Dedifferentiated amniotic fluid mesenchymal stem cell (primary cell): Measurements from ENCODE around the gene TMED4.

Experiments used
- DNase-seq: peaks from one replicate; pipeline ENCODE4 v3.0.0-alpha.2; 2016; ENCODE audit errors: extremely low spot score

Gene TMED4

GRCh38 chr7:44581879-44582603, at the start of gene TMED4:
TMED4 (minus strand) TSS chr7:44582231; CDS start chr7:44582206, 25 bp downstream.
- peak; percentile 95 for DNase-seq

GRCh38 chr7:44631458-44632115, 49.6 kb upstream of the TMED4 start:
- DNase-seq = no peak

- no peak for DNase-seq
Observed at GRCh38 chr7:44630792-44631457, 48.9 kb upstream of the TMED4 start.

- DNase-seq = no peak
Observed at GRCh38 chr7:44629829-44630522, 47.9 kb upstream of the TMED4 start.

DNA sequence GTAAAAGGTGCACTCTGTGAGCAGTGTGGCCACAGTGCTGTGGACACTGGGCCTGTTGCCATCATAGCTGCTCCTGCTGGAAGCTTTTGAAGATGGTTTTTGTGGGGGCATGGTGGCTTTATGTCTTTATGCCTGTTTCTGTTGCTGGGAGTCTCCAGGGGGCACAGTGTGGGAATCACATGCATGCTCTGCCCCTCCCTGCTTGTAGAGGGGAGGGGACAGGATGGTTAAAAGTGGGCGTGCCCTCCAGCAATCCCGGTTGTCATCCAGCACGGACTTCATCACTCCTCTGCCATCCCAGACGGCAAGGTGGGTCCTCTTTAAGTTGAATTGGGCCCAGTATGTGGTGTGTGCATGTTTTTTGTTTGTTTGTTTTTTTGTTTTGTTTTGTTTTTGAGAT, 44.6 kb upstream of the TMED4 start:
- no peak for DNase-seq

DNA sequence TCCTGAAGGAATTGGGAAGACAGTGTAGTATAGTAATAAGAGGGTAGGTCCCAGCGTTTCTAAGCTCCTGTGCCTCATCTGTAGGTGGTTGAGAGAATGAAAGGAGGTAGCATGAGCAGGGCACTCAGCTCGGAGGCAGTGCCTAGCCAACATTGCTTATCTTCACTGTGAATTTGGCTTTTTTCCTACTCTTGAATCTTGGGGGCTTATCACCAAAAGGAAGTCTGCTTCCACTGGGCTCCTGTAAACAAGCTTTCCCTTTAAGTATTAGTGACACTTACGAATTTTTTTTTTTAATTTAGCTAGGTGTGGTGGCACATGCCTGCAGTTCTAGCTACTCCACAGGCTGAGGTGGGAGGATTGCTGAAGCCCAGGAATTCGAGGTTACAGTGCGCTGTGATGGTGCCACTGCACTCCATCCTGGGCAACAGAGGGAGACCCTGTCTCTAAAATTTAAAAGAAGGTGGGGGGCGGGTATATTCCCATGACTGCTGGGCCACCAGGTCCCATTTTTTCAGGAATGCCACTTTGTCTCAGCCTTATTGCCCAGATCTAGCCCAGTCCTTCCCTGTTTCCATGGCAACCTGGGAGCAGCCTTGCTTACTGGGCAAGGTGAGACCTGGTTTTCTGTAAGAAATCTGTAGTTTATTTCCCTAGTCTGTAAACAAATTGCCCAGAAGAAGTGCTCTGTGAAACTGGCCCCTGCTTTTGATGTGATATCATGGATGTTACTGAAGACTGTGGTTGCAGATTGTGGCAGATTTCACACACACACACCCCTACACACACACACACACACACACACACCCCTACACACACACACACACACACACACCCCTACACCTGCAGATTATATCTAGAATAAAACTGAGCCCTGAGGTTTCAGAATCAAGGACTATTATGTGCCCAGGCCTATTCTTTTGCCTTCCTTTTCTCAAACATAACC, 43.8 kb upstream of the TMED4 start:
- DNase-seq = no peak

- no peak for DNase-seq
Observed at GRCh38 chr7:44624318-44624717, 42.3 kb upstream of the TMED4 start.

- DNase-seq = no peak
Observed at GRCh38 chr7:44622342-44623151, 40.5 kb upstream of the TMED4 start.

DNA sequence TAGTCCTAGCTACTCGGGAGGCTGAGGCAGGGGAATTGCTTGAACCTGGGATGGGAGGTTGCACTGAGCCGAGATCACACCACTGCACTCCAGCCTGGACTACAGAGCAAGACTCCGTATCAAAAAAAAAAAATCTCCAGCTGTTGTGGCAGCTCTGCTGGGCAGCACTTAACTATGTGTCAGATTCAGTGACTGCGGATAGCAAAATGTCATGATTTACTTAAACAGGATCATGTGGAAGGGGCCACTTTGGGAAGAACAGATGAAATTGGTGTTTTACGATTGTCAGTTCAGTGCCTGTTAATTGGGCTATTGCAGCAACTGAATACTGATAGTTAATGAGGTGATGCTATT, 39.7 kb upstream of the TMED4 start:
- no peak for DNase-seq

- no peak for DNase-seq
Observed at GRCh38 chr7:44621034-44621749, 39.2 kb upstream of the TMED4 start.

GRCh38 chr7:44618753-44619152, 36.7 kb upstream of the TMED4 start:
- no peak for DNase-seq

DNA sequence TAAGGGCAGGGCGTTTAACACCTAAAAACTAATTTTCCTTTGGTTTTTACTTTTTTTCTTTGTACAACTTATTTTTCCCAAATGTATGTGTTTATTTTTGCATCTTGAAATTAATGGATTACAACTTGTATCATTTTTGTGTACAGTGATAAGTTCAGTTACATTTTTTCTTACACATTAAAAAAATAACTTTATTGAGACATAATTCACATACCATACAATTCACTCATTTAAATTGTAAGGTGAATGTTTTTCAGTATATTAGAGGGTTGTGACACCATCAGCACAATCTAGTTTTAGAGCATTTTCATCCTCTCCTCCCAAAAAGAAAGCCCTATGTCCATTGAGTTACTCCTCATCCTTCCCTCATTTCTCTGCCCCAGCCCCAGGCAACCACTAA, 36.0 kb upstream of the TMED4 start:
- no peak for DNase-seq

DNA sequence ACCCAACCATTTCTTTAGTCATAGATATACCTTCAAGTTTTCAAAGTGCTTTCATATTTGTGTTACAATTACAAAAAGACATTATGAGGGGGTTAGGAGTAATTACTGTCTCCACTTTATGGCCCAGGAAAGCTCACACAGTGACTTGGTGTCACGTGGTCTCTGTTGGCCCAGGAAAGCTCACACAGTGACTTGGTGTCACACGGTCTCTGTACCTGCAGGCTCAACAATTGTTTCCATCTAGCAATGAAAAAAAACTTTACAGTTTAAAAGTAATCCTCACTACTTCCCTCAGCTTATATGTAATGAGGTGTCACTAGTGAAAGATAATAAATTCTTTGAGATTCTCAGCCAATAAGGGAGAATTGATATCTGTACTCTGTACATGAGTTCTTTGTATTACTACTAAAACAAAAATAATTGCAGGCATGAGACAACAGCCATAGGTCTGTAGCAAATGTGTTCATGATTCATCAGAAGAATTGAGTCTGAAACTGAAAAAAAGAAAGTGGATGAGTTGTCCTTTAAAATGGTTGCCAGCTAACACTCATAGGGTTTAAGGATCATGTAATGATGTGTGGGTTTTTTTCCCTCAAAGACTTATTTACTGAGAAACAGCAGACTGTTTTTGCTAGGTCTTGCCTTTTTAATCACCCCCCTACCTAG, 35.3 kb upstream of the TMED4 start:
- DNase-seq = peak; percentile 53

DNA sequence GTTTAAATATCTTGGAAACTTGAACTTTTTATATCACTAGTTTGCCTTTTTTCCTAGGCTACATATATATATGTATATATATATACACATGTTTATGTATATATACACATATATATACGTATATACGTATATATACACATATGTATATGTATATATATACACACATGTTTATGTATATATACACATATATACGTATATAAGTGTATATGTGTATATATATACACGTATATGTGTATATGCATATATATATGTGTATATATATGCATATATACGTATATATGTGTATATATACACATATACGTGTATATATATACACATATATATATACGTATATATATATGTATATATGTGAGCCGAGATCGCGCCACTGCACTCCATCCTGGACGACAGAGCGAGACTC, 34.5 kb upstream of the TMED4 start:
- no peak for DNase-seq

DNA sequence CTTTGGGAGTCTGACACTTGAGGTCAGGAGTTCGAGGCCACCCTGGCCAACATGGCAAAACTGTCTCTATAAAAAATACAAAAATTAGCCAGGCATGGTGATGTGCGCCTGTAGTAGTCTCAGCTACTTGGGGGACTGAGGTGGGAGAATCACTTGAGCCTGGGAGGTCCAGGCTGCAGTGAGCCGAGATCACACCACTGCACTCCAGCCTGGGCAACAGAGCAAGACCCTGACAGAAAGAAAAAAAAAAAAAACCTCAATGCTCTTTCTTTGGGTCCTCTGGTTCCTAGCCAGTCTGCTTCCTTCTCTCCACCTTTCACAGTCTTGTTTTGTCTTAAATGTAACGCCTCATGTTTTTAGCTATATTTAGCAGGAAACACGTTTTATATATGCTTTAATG, 33.8 kb upstream of the TMED4 start:
- DNase-seq = no peak

- DNase-seq = no peak
Observed at GRCh38 chr7:44615149-44615611, 33.1 kb upstream of the TMED4 start.

- DNase-seq = no peak
Observed at GRCh38 chr7:44609829-44610228, 27.8 kb upstream of the TMED4 start.

DNA sequence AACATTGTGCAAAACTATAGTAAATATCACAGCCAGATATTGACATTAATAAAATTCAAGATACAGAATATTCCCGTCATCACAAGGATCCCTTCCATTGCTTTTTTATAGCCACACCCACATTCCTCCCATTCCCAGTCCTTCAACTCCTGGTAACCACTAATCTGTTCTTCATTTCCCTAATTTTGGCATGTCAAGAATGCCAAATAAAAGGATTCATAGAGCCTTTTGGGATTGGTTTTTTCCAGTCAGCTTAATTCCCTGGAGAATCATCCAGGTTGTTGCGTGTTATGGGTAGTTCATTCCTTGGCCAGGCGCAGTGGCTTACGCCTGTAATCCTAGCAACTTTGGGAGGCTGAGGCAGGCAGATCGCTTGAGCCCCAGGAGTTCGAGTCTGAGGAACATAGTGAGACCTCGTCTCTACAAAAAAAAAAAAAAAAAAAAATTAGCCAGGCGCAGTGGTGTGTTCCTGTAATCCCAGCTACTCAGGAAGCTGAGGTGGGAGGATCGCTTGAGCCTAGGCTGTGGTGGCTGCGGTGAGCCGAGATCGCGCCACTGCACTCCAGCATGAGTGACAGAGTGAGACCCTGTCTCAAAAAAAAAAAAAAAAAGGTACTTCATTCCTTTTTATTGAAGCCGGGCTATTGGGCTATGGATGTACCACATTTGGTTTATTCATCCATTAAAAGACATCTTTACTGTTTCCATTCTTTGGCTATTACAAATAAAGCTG, 27.1 kb upstream of the TMED4 start:
- DNase-seq = peak; percentile 69
